Osteocyte (in vitro differentiated cells): ENCODE results near the gene LCE3E. TPM values are rescaled to one million over a fixed set of nuclear protein-coding genes. Genes with fewer than 3 reads are reported as not detected.

Source experiments
- DNase-seq: peaks from one replicate; pipeline ENCODE4 v3.0.0; 2021; ENCODE audit warnings: mixed read lengths; ENCODE audit not compliant: unreplicated experiment; ENCODE audit errors: extremely low spot score
- H3K27ac Mint-ChIP-seq: one replicate; pipeline ENCODE4 v1.8.0; 2021; ENCODE audit warnings: mild to moderate bottlenecking, mixed read lengths; ENCODE audit not compliant: unreplicated experiment
- H3K27me3 Mint-ChIP-seq: one replicate; pipeline ENCODE4 v1.8.0; 2021; ENCODE audit warnings: mixed read lengths; ENCODE audit not compliant: unreplicated experiment
- H3K36me3 Mint-ChIP-seq: one replicate; pipeline ENCODE4 v1.8.0; 2021; ENCODE audit warnings: mixed read lengths; ENCODE audit not compliant: unreplicated experiment
- H3K4me1 Mint-ChIP-seq: one replicate; pipeline ENCODE4 v1.8.0; 2021; ENCODE audit warnings: mixed read lengths; ENCODE audit not compliant: unreplicated experiment
- H3K4me3 Mint-ChIP-seq: one replicate; pipeline ENCODE4 v1.8.0; 2021; ENCODE audit warnings: mild to moderate bottlenecking, moderate library complexity, mixed read lengths; ENCODE audit not compliant: unreplicated experiment
- H3K9me3 Mint-ChIP-seq: one replicate; pipeline ENCODE4 v1.8.0; 2021; ENCODE audit warnings: mixed read lengths; ENCODE audit not compliant: unreplicated experiment
- CTCF ChIP-seq: fragments of 200-600 bp; sonication (generic); IDR thresholded peaks from 2 replicates; pipeline ENCODE4 v1.5.0; 2021; ENCODE audit warnings: antibody characterized with exemption, mild to moderate bottlenecking, moderate library complexity
- total RNA-seq: library from RNA; stranded (reverse); gene quantifications from 2 replicates; pipeline ENCODE4 v1.2.1, GENCODE V29; 2021

Gene LCE3E
- total RNA-seq, 1 donor from 2014 or later = not detected

DNA sequence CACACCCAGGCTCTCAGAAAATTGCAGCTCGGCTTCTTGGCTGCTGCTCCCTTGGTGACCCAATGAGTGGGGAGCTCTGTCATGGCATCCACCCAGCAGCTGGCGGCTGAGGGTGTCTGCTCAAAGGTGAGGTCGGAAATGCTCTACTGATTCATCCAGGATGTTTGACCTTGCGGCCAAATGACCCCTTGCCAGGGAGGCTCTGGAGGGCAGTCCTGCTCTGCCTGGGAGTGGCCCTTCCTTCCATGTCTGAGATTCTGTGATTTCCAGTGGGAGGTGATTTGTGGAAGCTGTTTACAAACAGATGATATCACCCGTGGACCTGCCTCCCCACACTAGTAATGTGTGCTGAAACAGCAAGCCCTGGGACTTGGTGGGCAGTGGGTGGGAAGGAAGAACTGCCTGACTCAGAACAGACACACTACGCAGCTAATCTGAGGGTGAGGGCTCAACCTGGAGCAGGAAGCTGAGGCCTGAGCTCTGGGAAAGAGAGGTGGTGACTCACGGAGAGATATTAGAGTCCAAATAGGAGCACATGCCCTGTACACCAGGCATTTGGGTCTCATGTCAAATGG is 49.3 kb downstream of the LCE3E start:
- H3K4me1 Mint-ChIP-seq = no peaks in the 10 kb centered on the region
- peaks cover 14% of the 10 kb centered on the region for H3K9me3 Mint-ChIP-seq
- DNase-seq = no peak
- no peaks in the 10 kb centered on the region for H3K27me3 Mint-ChIP-seq
- no peak overlapping the region for H3K27ac Mint-ChIP-seq
- no peak overlapping the region for H3K4me3 Mint-ChIP-seq
- no peak for TF ChIP-seq CTCF
- no peaks in the 10 kb centered on the region for H3K36me3 Mint-ChIP-seq

DNA sequence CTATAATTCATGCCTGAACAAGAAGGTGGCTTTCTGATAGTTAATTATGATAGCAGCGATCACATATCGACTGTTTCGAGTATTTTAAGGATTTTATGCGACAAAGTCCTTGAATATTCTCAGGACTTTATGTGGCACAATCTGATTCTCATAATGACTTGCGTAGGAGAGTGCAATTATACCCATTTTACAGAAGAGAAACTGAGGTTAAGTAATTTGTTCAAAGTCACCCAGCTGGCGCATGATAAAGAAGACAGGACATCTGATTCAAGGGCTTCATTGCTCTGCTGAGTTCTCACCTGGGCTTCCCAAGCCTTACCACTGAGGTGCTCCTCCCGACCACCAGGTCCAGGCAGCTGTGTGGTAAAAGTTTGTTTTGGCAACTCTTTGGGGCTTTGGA is 50.5 kb downstream of the LCE3E start:
- Mint-ChIP-seq H3K27ac (no peak overlapping the region), H3K4me1 (no peaks in the 10 kb centered on the region), H3K27me3 (no peaks in the 10 kb centered on the region), H3K36me3 (no peaks in the 10 kb centered on the region), H3K9me3 (peaks cover 13% of the 10 kb centered on the region), H3K4me3 (no peak overlapping the region)
- no peak for DNase-seq
- TF ChIP-seq CTCF = no peak

Other genes starting within 250 kb of the LCE3E start
- gene FLG, start 241.5 kb downstream of the LCE3E start, total RNA-seq = not detected in 2 replicates
- not detected in 2 replicates for gene FLG2, start 206.8 kb downstream of the LCE3E start, total RNA-seq
- gene CRNN, start 152.5 kb downstream of the LCE3E start, total RNA-seq = not detected in 2 replicates
- gene LCE5A, start 56.0 kb downstream of the LCE3E start, total RNA-seq = not detected in 2 replicates
- not detected in 2 replicates for gene CRCT1, start 52.3 kb downstream of the LCE3E start, total RNA-seq
- not detected in 2 replicates for gene LCE3D, start 13.7 kb upstream of the LCE3E start, total RNA-seq
- not detected in 2 replicates for gene LCE3C, start 33.5 kb upstream of the LCE3E start, total RNA-seq
- not detected in 2 replicates for gene LCE3B, start 47.0 kb upstream of the LCE3E start, total RNA-seq
- not detected in 2 replicates for gene LCE3A, start 56.3 kb upstream of the LCE3E start, total RNA-seq
- not detected in 2 replicates for gene LCE2D, start 96.6 kb upstream of the LCE3E start, total RNA-seq
- not detected in 2 replicates for gene LCE2C, start 108.5 kb upstream of the LCE3E start, total RNA-seq
- gene LCE2B, start 119.3 kb upstream of the LCE3E start, total RNA-seq = not detected in 2 replicates
- gene LCE2A, start 131.6 kb upstream of the LCE3E start, total RNA-seq = not detected in 2 replicates
- gene LCE4A, start 141.4 kb upstream of the LCE3E start, total RNA-seq = not detected in 2 replicates
- gene KPRP, start 191.2 kb upstream of the LCE3E start, total RNA-seq = not detected in 2 replicates
- gene LCE1F, start 208.4 kb upstream of the LCE3E start, total RNA-seq = not detected in 2 replicates
- gene LCE1E, start 219.5 kb upstream of the LCE3E start, total RNA-seq = not detected in 2 replicates
- not detected in 2 replicates for gene LCE1D, start 229.9 kb upstream of the LCE3E start, total RNA-seq
- not detected in 2 replicates for gene LCE1C, start 239.9 kb upstream of the LCE3E start, total RNA-seq
- gene LCE1B, start 245.2 kb upstream of the LCE3E start, total RNA-seq = not detected in 2 replicates